PC-9 (cell line): ENCODE data around the gene NPHP1. TPM values are rescaled to one million over a fixed set of nuclear protein-coding genes. Genes with fewer than 3 reads are reported as not detected.

Experiments used
- BruUV-seq: library from RNA; stranded (reverse); fragments of 400-500 nt; replicated peaks from 2 replicates; lab custom pipeline; 2021; lab: Mats Ljungman, UMichigan
- CTCF ChIA-PET: fragments of 300-600 bp; sonication (Branson Sonifier 250); formaldehyde crosslinking; loops from one replicate; lab custom pipeline; 2022; ENCODE audit warnings: antibody characterized with exemption; lab: Charles Lee
- POLR2A ChIA-PET: fragments of 300-600 bp; sonication (Branson Sonifier 250); formaldehyde crosslinking; loops from one replicate; lab custom pipeline; 2022; ENCODE audit warnings: antibody characterized with exemption; ENCODE audit not compliant: unreplicated experiment; lab: Charles Lee
- DNase-seq, 2 experiments: peaks; one replicate each; pipeline versions ENCODE4 v3.0.0 to v3.0.0-alpha.2; 2015 to 2022; ENCODE audit warnings: mixed read lengths in 1 of 2
- H2AFZ ChIP-seq: fragments of 200-600 bp; sonication (generic); 2 replicates; pipeline ENCODE4 v1.8.1; 2017; ENCODE audit warnings: antibody characterized with exemption
- H3F3A ChIP-seq: fragments of 200-600 bp; sonication (generic); 2 replicates; pipeline ENCODE4 v1.8.1; 2017; ENCODE audit warnings: antibody characterized with exemption, mild to moderate bottlenecking, low read depth; ENCODE audit not compliant: insufficient read depth
- H3K27ac ChIP-seq: fragments of 200-600 bp; sonication (generic); 2 replicates; pipeline ENCODE4 v1.6.1; 2016; ENCODE audit warnings: mixed run types
- H3K27me3 ChIP-seq: fragments of 200-600 bp; sonication (generic); 2 replicates; pipeline ENCODE4 v1.6.1; 2016; ENCODE audit warnings: low read depth, mixed run types; ENCODE audit not compliant: insufficient read depth
- H3K36me3 ChIP-seq: fragments of 200-600 bp; sonication (generic); 2 replicates; pipeline ENCODE4 v1.6.1; 2016; ENCODE audit warnings: low read depth, mixed run types
- H3K4me1 ChIP-seq: fragments of 200-600 bp; sonication (generic); replicated peaks from 2 replicates; pipeline ENCODE4 v1.6.1; 2016; ENCODE audit warnings: mixed run types; ENCODE audit not compliant: insufficient read depth
- H3K4me2 ChIP-seq: fragments of 200-600 bp; sonication (generic); 2 replicates; pipeline ENCODE4 v1.6.1; 2017; ENCODE audit warnings: mixed run types
- H3K4me3 ChIP-seq: fragments of 200-600 bp; sonication (generic); 2 replicates; pipeline ENCODE4 v1.6.1; 2016; ENCODE audit warnings: mixed run types
- H3K79me2 ChIP-seq: fragments of 200-600 bp; sonication (generic); 2 replicates; pipeline ENCODE4 v1.6.1; 2017; ENCODE audit warnings: low read depth, mixed run types
- H3K9me2 ChIP-seq: fragments of 200-600 bp; sonication (generic); 2 replicates; pipeline ENCODE4 v1.8.1; 2017; ENCODE audit warnings: mild to moderate bottlenecking; ENCODE audit not compliant: insufficient read depth
- H3K9me3 ChIP-seq: fragments of 200-600 bp; sonication (generic); 2 replicates; pipeline ENCODE4 v1.8.1; 2016; ENCODE audit warnings: low read depth; ENCODE audit not compliant: insufficient read depth
- H4K20me1 ChIP-seq: fragments of 200-600 bp; sonication (generic); 2 replicates; pipeline ENCODE4 v1.8.1; 2017; ENCODE audit not compliant: insufficient read depth
- EZH2 ChIP-seq: fragments of 200-600 bp; sonication (generic); IDR thresholded peaks from 2 replicates; pipeline ENCODE4 v1.8.0; 2017; ENCODE audit warnings: antibody characterized with exemption, low read depth
- intact Hi-C: fragments of 100-400 bp; cut with micrococcal nuclease; formaldehyde crosslinking; loops from one replicate; pipeline ENCODE4 v1.10.0; 2022; ENCODE audit not compliant: unreplicated experiment
- total RNA-seq: library from RNA; stranded (reverse); gene quantifications from 2 replicates; pipeline ENCODE4 v1.2.3, GENCODE V29; 2021
- TF ChIP-seq, protein P1 (sequence below): fragments of 200-600 bp; sonication (generic); conservative IDR thresholded peaks from 2 replicates; pipeline ENCODE4 v1.6.1; 2017; ENCODE audit warnings: mixed run types, antibody characterized with exemption, mild to moderate bottlenecking, moderate library complexity

Gene NPHP1
- total RNA-seq, 1 experiment from 2014 or later: 13.7 TPM

DNA sequence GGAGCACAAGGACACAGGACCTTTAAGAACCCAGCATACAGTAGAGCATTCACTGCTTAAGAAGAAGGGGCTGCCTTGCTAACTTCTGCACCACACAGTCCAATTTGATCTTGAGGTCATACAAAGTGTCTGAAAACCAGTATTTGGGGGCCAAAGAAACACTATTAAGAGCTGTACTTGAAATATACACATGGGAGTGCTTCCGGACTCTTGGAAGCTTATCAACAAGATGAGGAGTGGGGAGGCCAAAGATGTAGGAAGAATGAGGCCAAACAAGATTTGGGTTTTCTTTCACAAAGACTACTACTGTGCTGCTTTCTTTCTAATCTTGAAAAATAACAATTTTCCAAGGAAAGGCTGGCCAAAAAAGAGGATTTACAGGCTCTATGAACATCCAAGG, 64.4 kb downstream of the NPHP1 start:
- Histone ChIP-seq H3K79me2 (no peaks in the 10 kb centered on the region), H3K27me3 (no peaks in the 10 kb centered on the region), H3K4me1 (no peaks in the 10 kb centered on the region), H3K27ac (no peak overlapping the region), H3K36me3 (no peaks in the 10 kb centered on the region), H3K9me3 (no peaks in the 10 kb centered on the region), H3K4me2 (no peak overlapping the region), H4K20me1 (no peaks in the 10 kb centered on the region), H3F3A (no peaks in the 10 kb centered on the region), H2AFZ (no peak overlapping the region), H3K9me2 (no peaks in the 10 kb centered on the region), H3K4me3 (no peak overlapping the region)
- TF ChIP-seq, protein P1, sequence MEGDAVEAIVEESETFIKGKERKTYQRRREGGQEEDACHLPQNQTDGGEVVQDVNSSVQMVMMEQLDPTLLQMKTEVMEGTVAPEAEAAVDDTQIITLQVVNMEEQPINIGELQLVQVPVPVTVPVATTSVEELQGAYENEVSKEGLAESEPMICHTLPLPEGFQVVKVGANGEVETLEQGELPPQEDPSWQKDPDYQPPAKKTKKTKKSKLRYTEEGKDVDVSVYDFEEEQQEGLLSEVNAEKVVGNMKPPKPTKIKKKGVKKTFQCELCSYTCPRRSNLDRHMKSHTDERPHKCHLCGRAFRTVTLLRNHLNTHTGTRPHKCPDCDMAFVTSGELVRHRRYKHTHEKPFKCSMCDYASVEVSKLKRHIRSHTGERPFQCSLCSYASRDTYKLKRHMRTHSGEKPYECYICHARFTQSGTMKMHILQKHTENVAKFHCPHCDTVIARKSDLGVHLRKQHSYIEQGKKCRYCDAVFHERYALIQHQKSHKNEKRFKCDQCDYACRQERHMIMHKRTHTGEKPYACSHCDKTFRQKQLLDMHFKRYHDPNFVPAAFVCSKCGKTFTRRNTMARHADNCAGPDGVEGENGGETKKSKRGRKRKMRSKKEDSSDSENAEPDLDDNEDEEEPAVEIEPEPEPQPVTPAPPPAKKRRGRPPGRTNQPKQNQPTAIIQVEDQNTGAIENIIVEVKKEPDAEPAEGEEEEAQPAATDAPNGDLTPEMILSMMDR: no peak
- no peak for TF ChIP-seq EZH2
- BruUV-seq: no TSS peak
- DNase-seq: no peak
- intact Hi-C loops: no loop called here
- ChIA-PET CTCF (no interaction called here), POLR2A (no interaction called here)

DNA sequence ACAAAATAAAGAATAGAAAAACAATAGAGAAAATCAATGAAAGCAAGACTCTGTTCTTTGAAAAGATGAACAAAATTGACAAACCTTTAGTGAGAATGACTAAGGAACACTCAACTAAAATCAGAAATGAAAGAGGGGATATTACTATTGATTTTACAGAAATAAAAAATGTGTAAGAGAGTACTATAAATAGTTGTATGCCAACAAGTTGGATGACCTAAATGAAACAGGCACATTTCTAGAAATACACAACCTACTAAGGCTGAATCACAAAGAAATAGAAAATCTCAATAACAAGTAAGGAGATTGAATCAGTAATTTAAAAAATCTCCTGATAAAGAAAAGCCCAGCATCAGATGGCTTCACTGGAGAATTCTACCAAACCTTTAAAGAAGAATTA, 70.8 kb downstream of the NPHP1 start:
- Histone ChIP-seq H3K27me3 (no peaks in the 10 kb centered on the region), H3K9me2 (no peaks in the 10 kb centered on the region), H4K20me1 (no peaks in the 10 kb centered on the region), H3K79me2 (no peaks in the 10 kb centered on the region), H2AFZ (no peak overlapping the region), H3K4me2 (no peak overlapping the region), H3K36me3 (no peaks in the 10 kb centered on the region), H3K9me3 (no peaks in the 10 kb centered on the region), H3K4me1 (no peaks in the 10 kb centered on the region), H3F3A (no peaks in the 10 kb centered on the region), H3K4me3 (no peak overlapping the region), H3K27ac (no peak overlapping the region)
- TF ChIP-seq, protein P1: no peak
- no peak for TF ChIP-seq EZH2
- DNase-seq: no peak
- ChIA-PET CTCF (interaction anchor here (0.7 kb wide), 1 partner anchor 13 kb away, joined by 3 read pairs; no protein-coding TSS in a partner anchor), POLR2A (interaction anchor here (0.7 kb wide), 1 partner anchor 27 kb away, joined by 8 read pairs; no protein-coding TSS in a partner anchor)
- intact Hi-C loops: no loop called here
- no TSS peak for BruUV-seq

DNA sequence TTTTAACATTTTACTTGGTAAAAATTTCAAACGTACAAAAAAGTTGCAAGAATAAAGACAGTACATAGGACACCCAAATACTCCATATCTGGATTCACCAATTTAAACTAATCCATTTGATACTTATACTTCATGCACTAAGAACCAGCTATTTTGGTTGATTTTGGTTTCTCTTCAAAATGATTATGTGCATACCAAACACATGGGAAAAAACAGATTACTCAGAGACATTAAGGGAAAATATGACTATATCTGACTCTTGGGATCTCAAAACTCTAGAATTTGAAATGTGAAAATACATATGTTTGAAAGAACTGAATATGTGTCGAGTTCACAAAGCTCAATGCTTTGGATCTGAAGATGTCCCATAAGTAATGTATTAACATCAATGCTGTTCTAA, 73.6 kb downstream of the NPHP1 start:
- no peaks in the 10 kb centered on the region for H3K36me3 ChIP-seq
- no peak for DNase-seq
- no peaks in the 10 kb centered on the region for H3K79me2 ChIP-seq
- CTCF ChIA-PET: no interaction called here
- no peaks in the 10 kb centered on the region for H3K9me3 ChIP-seq
- H3F3A ChIP-seq: no peaks in the 10 kb centered on the region
- H3K4me3 ChIP-seq: no peak overlapping the region
- no peak overlapping the region for H2AFZ ChIP-seq
- H3K4me1 ChIP-seq: 0 out of 2 replicates have a peak, but pooled peaks cover 3% of the 10 kb centered on the region
- H3K4me2 ChIP-seq: no peak overlapping the region
- intact Hi-C loops: no loop called here
- no peaks in the 10 kb centered on the region for H3K9me2 ChIP-seq
- POLR2A ChIA-PET: interaction anchor here (0.6 kb wide), 1 partner anchor 30 kb away, joined by 4 read pairs; no protein-coding TSS in a partner anchor
- H3K27ac ChIP-seq: no peak overlapping the region
- no peaks in the 10 kb centered on the region for H4K20me1 ChIP-seq
- TF ChIP-seq, protein P1: no peak
- TF ChIP-seq EZH2: no peak
- no peaks in the 10 kb centered on the region for H3K27me3 ChIP-seq
- no TSS peak for BruUV-seq
